Measurements from ENCODE around the gene MPPE1.

DNA sequence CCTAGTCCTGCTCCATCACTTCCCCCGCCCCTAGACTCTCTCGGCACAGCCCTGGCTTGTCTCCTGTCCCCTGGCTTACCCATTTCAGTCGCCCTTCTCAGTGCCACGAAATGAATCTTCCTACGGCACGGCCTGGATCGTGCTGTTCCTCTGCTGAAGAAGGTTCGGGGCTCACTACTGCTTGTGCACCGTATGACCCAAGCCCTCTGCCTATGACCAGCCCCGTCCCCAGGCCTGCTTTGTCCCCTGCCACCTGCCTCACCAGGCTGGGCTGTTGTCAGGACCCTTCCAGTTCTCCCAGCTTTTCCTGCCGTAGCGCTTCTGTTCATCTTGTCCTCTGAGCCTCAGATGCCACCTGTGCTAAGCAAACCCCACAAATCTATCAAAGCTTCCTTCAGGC, 43.0 kb downstream of the MPPE1 start:
- TF ChIP-seq, protein P1, sequence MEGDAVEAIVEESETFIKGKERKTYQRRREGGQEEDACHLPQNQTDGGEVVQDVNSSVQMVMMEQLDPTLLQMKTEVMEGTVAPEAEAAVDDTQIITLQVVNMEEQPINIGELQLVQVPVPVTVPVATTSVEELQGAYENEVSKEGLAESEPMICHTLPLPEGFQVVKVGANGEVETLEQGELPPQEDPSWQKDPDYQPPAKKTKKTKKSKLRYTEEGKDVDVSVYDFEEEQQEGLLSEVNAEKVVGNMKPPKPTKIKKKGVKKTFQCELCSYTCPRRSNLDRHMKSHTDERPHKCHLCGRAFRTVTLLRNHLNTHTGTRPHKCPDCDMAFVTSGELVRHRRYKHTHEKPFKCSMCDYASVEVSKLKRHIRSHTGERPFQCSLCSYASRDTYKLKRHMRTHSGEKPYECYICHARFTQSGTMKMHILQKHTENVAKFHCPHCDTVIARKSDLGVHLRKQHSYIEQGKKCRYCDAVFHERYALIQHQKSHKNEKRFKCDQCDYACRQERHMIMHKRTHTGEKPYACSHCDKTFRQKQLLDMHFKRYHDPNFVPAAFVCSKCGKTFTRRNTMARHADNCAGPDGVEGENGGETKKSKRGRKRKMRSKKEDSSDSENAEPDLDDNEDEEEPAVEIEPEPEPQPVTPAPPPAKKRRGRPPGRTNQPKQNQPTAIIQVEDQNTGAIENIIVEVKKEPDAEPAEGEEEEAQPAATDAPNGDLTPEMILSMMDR (IDR thresholded peaks at IDR 0.05; ENCODE audit: low read depth, low read length): no peak
- TF ChIP-seq EZH2phosphoT487 (IDR thresholded peaks at IDR 0.05; ENCODE audit: low read depth): no peak

Measured in OCI-LY3 (cell line).